Activated T-helper 2 cell treated with anti-CD3 and anti-CD28 coated beads, Interferon-gamma antibody, Interleukin-2, Interleukin-4, amounts not matched to agents 10 μg/mL and 5 μg/mL and 100 μg/mL, durations not matched to agents 14 hours and 24 hours and 36 hours (primary cell): Measurements from ENCODE around the gene HCRTR1. TPM values are rescaled to one million over a fixed set of nuclear protein-coding genes. Genes with fewer than 3 reads are reported as not detected.
"Not testable (repeated sequence)": the region's sequence is repeated elsewhere in the genome, so short reads cannot be mapped to it uniquely, and the experiment has no call there.

Source experiments
- DNase-seq: peaks from one replicate; pipeline ENCODE4 v3.0.0; 2021; ENCODE audit warnings: low spot score
- H3K27ac Mint-ChIP-seq: one replicate; pipeline ENCODE4 v1.8.0; 2021; ENCODE audit warnings: mixed read lengths
- H3K27me3 Mint-ChIP-seq: one replicate; pipeline ENCODE4 v1.8.0; 2021; ENCODE audit warnings: low read depth, mixed read lengths
- H3K36me3 Mint-ChIP-seq: one replicate; pipeline ENCODE4 v1.8.0; 2021; ENCODE audit warnings: low read depth, mixed read lengths
- H3K4me1 Mint-ChIP-seq: one replicate; pipeline ENCODE4 v1.8.0; 2021; ENCODE audit warnings: low read depth, mixed read lengths
- H3K4me3 Mint-ChIP-seq: one replicate; pipeline ENCODE4 v1.8.0; 2021; ENCODE audit warnings: low read depth, mild to moderate bottlenecking, moderate library complexity, mixed read lengths
- H3K9me3 Mint-ChIP-seq: one replicate; pipeline ENCODE4 v1.8.0; 2021; ENCODE audit warnings: mixed read lengths
- intact Hi-C: fragments of 100-400 bp; cut with micrococcal nuclease; formaldehyde crosslinking; loops from one replicate; pipeline ENCODE4 v1.15.1; 2023
- total RNA-seq: library from RNA; stranded (reverse); gene quantifications from 2 replicates; pipeline ENCODE4 v1.2.3, GENCODE V29; 2022

The HCRTR1 gene
- total RNA-seq, 1 donor from 2014 or later: not detected

DNA sequence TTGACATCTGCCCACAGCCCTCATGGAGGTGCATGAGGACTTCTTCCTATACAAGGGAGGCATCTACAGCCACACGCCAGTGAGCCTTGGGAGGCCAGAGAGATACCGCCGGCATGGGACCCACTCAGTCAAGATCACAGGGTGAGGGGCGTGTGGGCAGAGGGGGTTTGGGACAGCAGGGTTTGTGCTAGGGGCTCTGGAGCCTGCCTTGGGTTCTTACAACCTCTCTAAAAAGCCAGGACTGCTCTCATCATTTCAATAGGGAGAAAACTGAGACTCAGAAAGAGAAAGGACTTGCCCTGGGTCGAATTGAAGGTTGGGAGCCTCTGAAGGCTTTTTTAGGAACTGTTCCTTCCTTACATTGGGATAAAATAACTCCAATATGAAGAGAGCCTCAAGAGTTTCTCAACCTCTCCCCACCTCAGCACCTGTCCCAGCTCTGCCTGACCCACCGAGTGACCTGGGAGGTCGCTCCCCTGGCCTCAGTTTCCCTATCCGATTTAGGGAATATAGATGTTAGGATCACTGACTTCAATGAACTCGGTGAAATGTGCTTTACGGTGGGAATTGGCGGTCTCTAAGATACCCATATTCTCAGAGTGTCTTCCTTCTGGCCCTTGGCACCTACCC, 31.6 kb upstream of the HCRTR1 start:
- intact Hi-C loops: no loop called here
- no peak overlapping the region for H3K4me3 Mint-ChIP-seq

GRCh38 chr1:31586376-31587327, 30.8 kb upstream of the HCRTR1 start:
- H3K9me3 Mint-ChIP-seq: no peaks in the 10 kb centered on the region
- no peak overlapping the region for H3K27ac Mint-ChIP-seq
- intact Hi-C loops: no loop called here
- H3K4me3 Mint-ChIP-seq: no peak overlapping the region
- H3K27me3 Mint-ChIP-seq: peaks cover 16% of the 10 kb centered on the region
- H3K4me1 Mint-ChIP-seq: no peaks in the 10 kb centered on the region
- no peak for DNase-seq
- no peaks in the 10 kb centered on the region for H3K36me3 Mint-ChIP-seq

More for the DNA sequence above, 31.6 kb upstream of the HCRTR1 start:
- no peaks in the 10 kb centered on the region for H3K9me3 Mint-ChIP-seq
- no peak overlapping the region for H3K27ac Mint-ChIP-seq
- H3K4me1 Mint-ChIP-seq: no peaks in the 10 kb centered on the region
- H3K36me3 Mint-ChIP-seq: no peaks in the 10 kb centered on the region
- peaks cover 9% of the 10 kb centered on the region for H3K27me3 Mint-ChIP-seq
- DNase-seq: no peak

GRCh38 chr1:31587328-31587699, 30.2 kb upstream of the HCRTR1 start:
- H3K4me3 Mint-ChIP-seq, H3K36me3 Mint-ChIP-seq, H3K27ac Mint-ChIP-seq, H3K9me3 Mint-ChIP-seq, H3K4me1 Mint-ChIP-seq, DNase-seq, intact Hi-C loops: not testable (repeated sequence)
- peaks cover 22% of the 10 kb centered on the region for H3K27me3 Mint-ChIP-seq

DNA sequence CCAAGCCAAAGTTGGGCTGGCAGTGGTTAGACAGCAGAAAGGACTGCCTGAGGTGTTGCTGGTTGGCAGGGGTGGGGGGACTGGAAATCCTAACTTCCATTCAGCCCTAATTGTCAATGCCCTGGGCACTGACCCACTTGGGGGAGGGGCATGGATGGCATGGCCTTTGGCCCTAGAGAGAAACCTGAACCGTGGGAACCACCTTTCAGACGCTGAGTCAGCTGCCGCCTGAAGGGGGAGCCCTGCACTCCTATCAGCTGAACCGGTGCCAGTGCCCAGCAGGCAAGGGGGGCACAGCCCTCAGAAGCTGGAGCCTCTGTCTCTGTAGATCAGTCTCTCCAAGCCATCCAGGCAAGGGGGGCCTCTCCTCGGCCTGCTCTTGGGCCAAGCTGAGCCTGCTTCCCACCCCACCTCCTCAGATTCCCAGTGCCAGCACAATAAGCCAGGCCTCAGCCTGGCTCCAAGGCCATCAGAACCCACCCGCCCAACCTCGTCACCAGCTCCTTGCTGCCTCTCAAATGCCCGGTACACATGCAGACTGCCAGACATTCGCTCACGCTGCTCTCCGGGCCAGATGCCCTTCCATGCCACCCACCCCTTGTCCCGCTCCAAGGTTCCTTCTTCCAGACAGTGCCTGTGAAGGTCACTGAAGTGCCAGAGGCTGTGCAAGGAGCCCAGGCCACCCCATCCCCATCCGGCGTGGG, 29.6 kb upstream of the HCRTR1 start:
- H3K4me1 Mint-ChIP-seq: no peaks in the 10 kb centered on the region
- no peaks in the 10 kb centered on the region for H3K36me3 Mint-ChIP-seq
- no peak overlapping the region for H3K4me3 Mint-ChIP-seq
- intact Hi-C loops: no loop called here
- DNase-seq: peak; percentile 40
- no peaks in the 10 kb centered on the region for H3K9me3 Mint-ChIP-seq
- peaks cover 22% of the 10 kb centered on the region for H3K27me3 Mint-ChIP-seq
- no peak overlapping the region for H3K27ac Mint-ChIP-seq

- Mint-ChIP-seq H3K27me3 (peaks cover 22% of the 10 kb centered on the region), H3K4me1 (no peaks in the 10 kb centered on the region), H3K36me3 (no peaks in the 10 kb centered on the region), H3K9me3 (no peaks in the 10 kb centered on the region), H3K27ac (no peak overlapping the region), H3K4me3 (no peak overlapping the region)
- intact Hi-C loops: no loop called here
- no peak for DNase-seq
These were observed 28.6 kb upstream of the HCRTR1 start for GRCh38 chr1:31588751-31589515.

- Mint-ChIP-seq H3K4me1 (peaks cover 2% of the 10 kb centered on the region), H3K9me3 (no peaks in the 10 kb centered on the region), H3K27ac (no peak overlapping the region), H3K4me3 (no peak overlapping the region), H3K27me3 (peaks cover 26% of the 10 kb centered on the region), H3K36me3 (no peaks in the 10 kb centered on the region)
- intact Hi-C loops: loop anchor here (2.0 kb wide), 1 partner anchor 15 kb away; no protein-coding TSS in a partner anchor
- no peak for DNase-seq
These were observed 25.9 kb upstream of the HCRTR1 start for GRCh38 chr1:31591425-31592093.

DNA sequence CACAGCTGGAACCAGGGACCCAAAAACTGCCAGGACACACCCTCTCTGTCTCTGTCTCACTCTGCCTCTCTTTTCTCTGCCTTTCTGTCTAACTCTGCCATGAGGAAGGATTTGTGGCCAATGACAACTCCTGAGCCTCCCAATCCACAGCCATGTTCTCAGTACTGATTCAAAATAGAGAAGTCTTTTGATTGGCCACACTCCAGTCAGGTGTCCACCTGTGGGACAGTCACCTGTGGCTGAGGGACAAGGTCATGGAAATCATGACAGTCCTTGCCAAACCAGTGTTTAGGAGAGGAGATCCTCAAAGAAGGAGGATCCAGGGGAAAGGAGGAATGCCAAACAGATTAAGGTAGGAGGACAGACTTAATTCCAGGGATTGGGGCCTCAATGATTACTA, 25.4 kb upstream of the HCRTR1 start:
- Mint-ChIP-seq H3K4me1 (peaks cover 2% of the 10 kb centered on the region), H3K9me3 (no peaks in the 10 kb centered on the region), H3K27me3 (peaks cover 29% of the 10 kb centered on the region), H3K4me3 (no peak overlapping the region), H3K36me3 (no peaks in the 10 kb centered on the region), H3K27ac (no peak overlapping the region)
- no peak for DNase-seq
- intact Hi-C loops: no loop called here

DNA sequence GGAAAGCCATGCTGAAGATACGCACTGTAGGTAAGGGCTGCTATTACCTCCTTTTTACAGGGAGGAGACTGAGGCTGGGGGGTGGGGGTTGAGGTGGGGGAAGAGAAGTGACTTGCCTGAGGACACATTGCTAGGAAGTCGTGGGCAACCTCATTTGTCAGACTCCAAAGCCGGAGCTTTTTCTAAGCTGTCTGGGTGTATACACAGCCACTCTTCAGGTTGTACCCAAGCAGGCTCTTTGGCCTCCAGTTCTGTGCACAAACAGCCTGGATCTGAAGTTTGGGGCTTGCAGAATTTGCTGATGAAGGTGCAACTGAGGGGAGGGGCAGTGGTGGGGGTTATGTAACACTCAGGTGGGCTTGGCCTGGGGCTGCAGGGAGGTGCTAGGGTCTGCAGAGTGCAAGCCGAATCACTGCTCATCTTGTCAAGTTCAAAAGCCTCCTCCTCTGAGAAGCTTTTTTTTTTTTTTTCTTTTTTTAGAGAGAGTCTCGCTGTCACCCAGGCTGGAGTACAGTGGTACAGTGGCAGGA, 24.3 kb upstream of the HCRTR1 start:
- Mint-ChIP-seq H3K9me3 (no peaks in the 10 kb centered on the region), H3K27ac (no peak overlapping the region), H3K4me3 (no peak overlapping the region), H3K4me1 (peaks cover 2% of the 10 kb centered on the region), H3K36me3 (no peaks in the 10 kb centered on the region), H3K27me3 (peaks cover 30% of the 10 kb centered on the region)
- intact Hi-C loops: no loop called here
- no peak for DNase-seq

GRCh38 chr1:31593770-31594632, 23.5 kb upstream of the HCRTR1 start:
- H3K36me3 Mint-ChIP-seq: no peaks in the 10 kb centered on the region

GRCh38 chr1:31595836-31596736, 21.4 kb upstream of the HCRTR1 start:
- DNase-seq: no peak
- H3K4me1 Mint-ChIP-seq: peaks cover 2% of the 10 kb centered on the region
- H3K4me3 Mint-ChIP-seq: no peak overlapping the region
- H3K27me3 Mint-ChIP-seq: peaks cover 34% of the 10 kb centered on the region
- H3K36me3 Mint-ChIP-seq: no peaks in the 10 kb centered on the region
- intact Hi-C loops: no loop called here
- H3K27ac Mint-ChIP-seq: no peak overlapping the region
- H3K9me3 Mint-ChIP-seq: no peaks in the 10 kb centered on the region

More at GRCh38 chr1:31593770-31594632, 23.5 kb upstream of the HCRTR1 start:
- Mint-ChIP-seq H3K9me3 (no peaks in the 10 kb centered on the region), H3K4me1 (peaks cover 2% of the 10 kb centered on the region), H3K4me3 (no peak overlapping the region), H3K27me3 (peaks cover 32% of the 10 kb centered on the region), H3K27ac (no peak overlapping the region)
- DNase-seq: peak; percentile 22
- intact Hi-C loops: no loop called here
